Measurements from ENCODE around the gene SLC25A51. TPM values are rescaled to one million over a fixed set of nuclear protein-coding genes. Genes with fewer than 3 reads are reported as not detected.

The SLC25A51 gene
- total and polyA plus RNA-seq, 4 donors, result 3.8 to 24.4 (median 9.1) TPM

GRCh38 chr9:37952731-37953130 lies 48.8 kb upstream of the SLC25A51 start:
- H3K4me1 ChIP-seq (ENCODE audit: control insufficient read depth in 4 of 4, insufficient read depth in 4 of 4, low read length in 3 of 4), result no peaks in the 10 kb centered on the region
- no peak overlapping the region for H3K27ac ChIP-seq (ENCODE audit: low read depth in 1 of 2, low read length in 2 of 2)
- WGBS, result 93% methylated on average over 6 of the region's 6 CpGs
- H3K4me3 ChIP-seq (ENCODE audit: low read depth in 1 of 3, low read length in 3 of 3), result no peak overlapping the region
- H3K36me3 ChIP-seq (ENCODE audit: control insufficient read depth in 4 of 4, insufficient read depth in 3 of 4, low read depth in 1 of 4, low read length in 3 of 4), result peaks cover 8 to 75% (median 43%) of the 10 kb centered on the region in 4 donors
- TF ChIP-seq, protein P1, sequence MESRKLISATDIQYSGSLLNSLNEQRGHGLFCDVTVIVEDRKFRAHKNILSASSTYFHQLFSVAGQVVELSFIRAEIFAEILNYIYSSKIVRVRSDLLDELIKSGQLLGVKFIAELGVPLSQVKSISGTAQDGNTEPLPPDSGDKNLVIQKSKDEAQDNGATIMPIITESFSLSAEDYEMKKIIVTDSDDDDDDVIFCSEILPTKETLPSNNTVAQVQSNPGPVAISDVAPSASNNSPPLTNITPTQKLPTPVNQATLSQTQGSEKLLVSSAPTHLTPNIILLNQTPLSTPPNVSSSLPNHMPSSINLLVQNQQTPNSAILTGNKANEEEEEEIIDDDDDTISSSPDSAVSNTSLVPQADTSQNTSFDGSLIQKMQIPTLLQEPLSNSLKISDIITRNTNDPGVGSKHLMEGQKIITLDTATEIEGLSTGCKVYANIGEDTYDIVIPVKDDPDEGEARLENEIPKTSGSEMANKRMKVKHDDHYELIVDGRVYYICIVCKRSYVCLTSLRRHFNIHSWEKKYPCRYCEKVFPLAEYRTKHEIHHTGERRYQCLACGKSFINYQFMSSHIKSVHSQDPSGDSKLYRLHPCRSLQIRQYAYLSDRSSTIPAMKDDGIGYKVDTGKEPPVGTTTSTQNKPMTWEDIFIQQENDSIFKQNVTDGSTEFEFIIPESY (IDR thresholded peaks at IDR 0.05), result no peak
- TF ChIP-seq FOXA1 (IDR thresholded peaks at IDR 0.05) (no peak), YY1 (IDR thresholded peaks at IDR 0.05) (no peak), RAD21 (IDR thresholded peaks at IDR 0.05) (no peak), SP1 (IDR thresholded peaks at IDR 0.05) (no peak), JUND (IDR thresholded peaks at IDR 0.05) (no peak), TAF1 (conservative IDR thresholded peaks at IDR 0.05) (no peak), ATF3 (IDR thresholded peaks at IDR 0.05) (no peak), RXRA (IDR thresholded peaks at IDR 0.05) (no peak), EGR1 (IDR thresholded peaks at IDR 0.05; ENCODE audit: low read depth in 2 of 2) (no peak), GABPA (IDR thresholded peaks at IDR 0.05 in 1 of 2, conservative IDR thresholded peaks at IDR 0.05 in 1 of 2) (no peak), FOXA2 (IDR thresholded peaks at IDR 0.05) (no peak)
- TF ChIP-seq, protein P2, sequence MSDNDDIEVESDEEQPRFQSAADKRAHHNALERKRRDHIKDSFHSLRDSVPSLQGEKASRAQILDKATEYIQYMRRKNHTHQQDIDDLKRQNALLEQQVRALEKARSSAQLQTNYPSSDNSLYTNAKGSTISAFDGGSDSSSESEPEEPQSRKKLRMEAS (IDR thresholded peaks at IDR 0.05), result no peak
- no peaks in the 10 kb centered on the region for H3K27me3 ChIP-seq (ENCODE audit: control insufficient read depth in 4 of 4, insufficient read depth in 4 of 4, low read length in 3 of 4)
- H3K9ac ChIP-seq (ENCODE audit: low read depth in 1 of 2, low read length in 2 of 2), result no peak overlapping the region
- DNase-seq (ENCODE audit: low spot score), result no peak
- H3K9me3 ChIP-seq (ENCODE audit: control insufficient read depth in 4 of 4, low read length in 3 of 4), result no peaks in the 10 kb centered on the region

DNA sequence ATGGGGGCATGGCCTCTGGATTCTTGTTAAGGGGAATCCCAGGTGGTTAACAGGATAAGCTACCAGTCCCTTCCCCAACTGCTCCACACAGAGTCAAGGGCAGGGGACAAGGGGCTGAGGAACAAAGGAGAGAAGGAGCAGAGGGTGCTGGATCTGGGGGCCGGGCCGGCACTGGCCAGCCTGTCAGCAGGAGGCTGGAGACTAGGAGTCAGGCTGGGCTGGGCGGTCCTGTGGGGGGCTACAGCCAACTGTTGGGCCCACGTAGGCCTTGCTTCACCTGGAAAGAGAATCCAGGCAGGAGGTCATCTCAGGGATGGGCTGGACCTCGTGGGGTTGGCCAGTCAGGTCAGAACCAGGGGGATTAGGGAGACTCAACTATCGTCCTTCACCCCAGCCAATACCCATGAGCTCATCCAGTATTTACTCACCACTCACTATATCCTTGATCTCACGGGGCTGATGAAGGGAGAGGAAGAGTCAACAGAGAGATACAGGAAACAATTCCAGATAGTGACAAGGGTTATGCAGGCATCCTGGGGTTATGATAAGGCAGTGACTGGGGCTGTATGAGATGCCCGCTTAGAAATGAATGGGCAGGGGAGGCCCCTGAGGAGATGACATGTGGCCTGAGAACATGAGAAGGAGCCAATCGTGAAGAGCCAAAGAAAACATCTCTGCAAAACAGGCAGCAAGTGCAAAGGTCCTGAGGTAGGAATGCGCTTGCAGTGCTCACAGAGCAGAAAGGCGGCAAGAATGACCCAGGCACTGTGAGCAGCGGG lies 47.9 kb upstream of the SLC25A51 start:
- H3K36me3 ChIP-seq (ENCODE audit: control insufficient read depth in 4 of 4, insufficient read depth in 3 of 4, low read depth in 1 of 4, low read length in 3 of 4), result peaks cover 10 to 84% (median 49%) of the 10 kb centered on the region in 4 donors
- H3K27ac ChIP-seq (ENCODE audit: low read depth in 1 of 2, low read length in 2 of 2), result peak overlapping the region in 1 of 2 donors; percentile 24
- H3K9me3 ChIP-seq (ENCODE audit: control insufficient read depth in 4 of 4, low read length in 3 of 4), result no peaks in the 10 kb centered on the region
- no peak overlapping the region for H3K9ac ChIP-seq (ENCODE audit: low read depth in 1 of 2, low read length in 2 of 2)
- TF ChIP-seq FOXA2 (IDR thresholded peaks at IDR 0.05), result no peak
- H3K27me3 ChIP-seq (ENCODE audit: control insufficient read depth in 4 of 4, insufficient read depth in 4 of 4, low read length in 3 of 4), result no peaks in the 10 kb centered on the region
- H3K4me3 ChIP-seq (ENCODE audit: low read depth in 1 of 3, low read length in 3 of 3), result no peak overlapping the region
- WGBS, result 84% methylated on average over 12 of the region's 12 CpGs
- DNase-seq (ENCODE audit: low spot score), result no peak
- H3K4me1 ChIP-seq (ENCODE audit: control insufficient read depth in 4 of 4, insufficient read depth in 4 of 4, low read length in 3 of 4), result no peaks in the 10 kb centered on the region

DNA sequence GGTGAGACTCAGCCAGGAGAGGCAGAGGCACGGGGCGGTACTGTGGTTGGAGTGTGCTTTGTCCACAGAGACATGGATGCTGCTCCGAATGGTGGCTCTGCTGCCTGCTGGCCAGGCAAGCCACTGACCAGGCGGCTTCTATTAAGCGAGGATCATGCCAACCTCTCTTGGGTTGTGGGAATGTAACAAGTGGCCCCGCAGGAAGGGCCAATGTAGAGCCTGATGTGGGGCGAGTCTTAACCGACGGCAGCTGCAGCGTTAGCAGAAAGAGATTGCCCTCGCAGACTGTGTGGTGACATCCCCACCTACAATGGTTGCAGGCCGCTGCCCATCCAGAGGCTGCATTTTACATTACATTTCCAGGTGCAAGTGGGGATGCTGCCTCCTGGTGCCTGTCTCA lies 46.6 kb upstream of the SLC25A51 start:
- DNase-seq (ENCODE audit: low spot score), result no peak
- Histone ChIP-seq H3K36me3 (ENCODE audit: control insufficient read depth in 4 of 4, insufficient read depth in 3 of 4, low read depth in 1 of 4, low read length in 3 of 4) (peaks cover 12 to 87% (median 54%) of the 10 kb centered on the region in 4 donors), H3K27me3 (ENCODE audit: control insufficient read depth in 4 of 4, insufficient read depth in 4 of 4, low read length in 3 of 4) (no peaks in the 10 kb centered on the region), H3K9ac (ENCODE audit: low read depth in 1 of 2, low read length in 2 of 2) (no peak overlapping the region), H3K9me3 (ENCODE audit: control insufficient read depth in 4 of 4, low read length in 3 of 4) (no peaks in the 10 kb centered on the region), H3K4me3 (ENCODE audit: low read depth in 1 of 3, low read length in 3 of 3) (no peak overlapping the region), H3K4me1 (ENCODE audit: control insufficient read depth in 4 of 4, insufficient read depth in 4 of 4, low read length in 3 of 4) (no peaks in the 10 kb centered on the region), H3K27ac (ENCODE audit: low read depth in 1 of 2, low read length in 2 of 2) (no peak overlapping the region)
- TF ChIP-seq RXRA (IDR thresholded peaks at IDR 0.05) (no peak), ATF3 (IDR thresholded peaks at IDR 0.05) (no peak), HNF4A (conservative IDR thresholded peaks at IDR 0.05) (no peak), HNF4G (IDR thresholded peaks at IDR 0.05) (no peak), SP1 (IDR thresholded peaks at IDR 0.05) (no peak), JUND (IDR thresholded peaks at IDR 0.05) (no peak), EGR1 (IDR thresholded peaks at IDR 0.05; ENCODE audit: low read depth in 2 of 2) (no peak), NR2F2 (IDR thresholded peaks at IDR 0.05) (no peak), FOXA2 (IDR thresholded peaks at IDR 0.05) (no peak), FOXA1 (IDR thresholded peaks at IDR 0.05) (no peak), TAF1 (conservative IDR thresholded peaks at IDR 0.05) (no peak), GABPA (IDR thresholded peaks at IDR 0.05 in 1 of 2, conservative IDR thresholded peaks at IDR 0.05 in 1 of 2) (no peak)
- TF ChIP-seq, protein P2 (IDR thresholded peaks at IDR 0.05), result no peak
- TF ChIP-seq, protein P3, sequence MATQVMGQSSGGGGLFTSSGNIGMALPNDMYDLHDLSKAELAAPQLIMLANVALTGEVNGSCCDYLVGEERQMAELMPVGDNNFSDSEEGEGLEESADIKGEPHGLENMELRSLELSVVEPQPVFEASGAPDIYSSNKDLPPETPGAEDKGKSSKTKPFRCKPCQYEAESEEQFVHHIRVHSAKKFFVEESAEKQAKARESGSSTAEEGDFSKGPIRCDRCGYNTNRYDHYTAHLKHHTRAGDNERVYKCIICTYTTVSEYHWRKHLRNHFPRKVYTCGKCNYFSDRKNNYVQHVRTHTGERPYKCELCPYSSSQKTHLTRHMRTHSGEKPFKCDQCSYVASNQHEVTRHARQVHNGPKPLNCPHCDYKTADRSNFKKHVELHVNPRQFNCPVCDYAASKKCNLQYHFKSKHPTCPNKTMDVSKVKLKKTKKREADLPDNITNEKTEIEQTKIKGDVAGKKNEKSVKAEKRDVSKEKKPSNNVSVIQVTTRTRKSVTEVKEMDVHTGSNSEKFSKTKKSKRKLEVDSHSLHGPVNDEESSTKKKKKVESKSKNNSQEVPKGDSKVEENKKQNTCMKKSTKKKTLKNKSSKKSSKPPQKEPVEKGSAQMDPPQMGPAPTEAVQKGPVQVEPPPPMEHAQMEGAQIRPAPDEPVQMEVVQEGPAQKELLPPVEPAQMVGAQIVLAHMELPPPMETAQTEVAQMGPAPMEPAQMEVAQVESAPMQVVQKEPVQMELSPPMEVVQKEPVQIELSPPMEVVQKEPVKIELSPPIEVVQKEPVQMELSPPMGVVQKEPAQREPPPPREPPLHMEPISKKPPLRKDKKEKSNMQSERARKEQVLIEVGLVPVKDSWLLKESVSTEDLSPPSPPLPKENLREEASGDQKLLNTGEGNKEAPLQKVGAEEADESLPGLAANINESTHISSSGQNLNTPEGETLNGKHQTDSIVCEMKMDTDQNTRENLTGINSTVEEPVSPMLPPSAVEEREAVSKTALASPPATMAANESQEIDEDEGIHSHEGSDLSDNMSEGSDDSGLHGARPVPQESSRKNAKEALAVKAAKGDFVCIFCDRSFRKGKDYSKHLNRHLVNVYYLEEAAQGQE (IDR thresholded peaks at IDR 0.05), result no peak
- TF ChIP-seq, protein P4, sequence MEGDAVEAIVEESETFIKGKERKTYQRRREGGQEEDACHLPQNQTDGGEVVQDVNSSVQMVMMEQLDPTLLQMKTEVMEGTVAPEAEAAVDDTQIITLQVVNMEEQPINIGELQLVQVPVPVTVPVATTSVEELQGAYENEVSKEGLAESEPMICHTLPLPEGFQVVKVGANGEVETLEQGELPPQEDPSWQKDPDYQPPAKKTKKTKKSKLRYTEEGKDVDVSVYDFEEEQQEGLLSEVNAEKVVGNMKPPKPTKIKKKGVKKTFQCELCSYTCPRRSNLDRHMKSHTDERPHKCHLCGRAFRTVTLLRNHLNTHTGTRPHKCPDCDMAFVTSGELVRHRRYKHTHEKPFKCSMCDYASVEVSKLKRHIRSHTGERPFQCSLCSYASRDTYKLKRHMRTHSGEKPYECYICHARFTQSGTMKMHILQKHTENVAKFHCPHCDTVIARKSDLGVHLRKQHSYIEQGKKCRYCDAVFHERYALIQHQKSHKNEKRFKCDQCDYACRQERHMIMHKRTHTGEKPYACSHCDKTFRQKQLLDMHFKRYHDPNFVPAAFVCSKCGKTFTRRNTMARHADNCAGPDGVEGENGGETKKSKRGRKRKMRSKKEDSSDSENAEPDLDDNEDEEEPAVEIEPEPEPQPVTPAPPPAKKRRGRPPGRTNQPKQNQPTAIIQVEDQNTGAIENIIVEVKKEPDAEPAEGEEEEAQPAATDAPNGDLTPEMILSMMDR (IDR thresholded peaks at IDR 0.05; ENCODE audit: low read depth, low read length, missing input control), result no peak
- WGBS, result 97% methylated on average over 12 of the region's 12 CpGs
